Measurements from ENCODE around the gene SUCO. TPM values are rescaled to one million over a fixed set of nuclear protein-coding genes. Genes with fewer than 3 reads are reported as not detected.

SUCO gene
- total RNA-seq, 1 experiment from 2014 or later, result 32.9 TPM

DNA sequence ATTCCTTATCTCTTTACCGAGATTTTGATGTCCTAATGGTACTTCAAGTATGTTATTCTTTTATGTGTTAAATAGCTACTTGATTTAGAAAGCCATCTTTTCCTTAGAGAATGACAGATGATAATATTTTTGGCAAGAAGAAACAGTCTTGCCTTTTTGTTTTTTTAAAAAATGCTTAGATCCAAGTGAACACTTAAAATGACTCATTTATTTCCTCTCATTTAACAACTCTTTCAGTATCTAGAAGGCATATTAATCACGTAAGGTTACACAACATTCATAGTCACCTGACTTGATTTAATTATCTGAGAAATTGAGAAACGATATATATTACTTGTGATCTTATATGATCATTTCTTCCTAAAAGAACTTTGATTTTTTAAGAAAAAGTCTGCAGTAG, 52.4 kb downstream of the SUCO start:
- H3K4me3 ChIP-seq (ENCODE audit: low read depth, low read length, poor library complexity, severe bottlenecking), result no peak overlapping the region
- H3K36me3 ChIP-seq (ENCODE audit: insufficient read depth, low read length, poor library complexity, severe bottlenecking), result peaks cover 22% of the 10 kb centered on the region
- no peaks in the 10 kb centered on the region for H3K27me3 ChIP-seq (replicated peaks; ENCODE audit: insufficient read depth, low read depth, low read length, poor library complexity)
- CTCF ChIA-PET, result no interaction called here
- POLR2A ChIA-PET (ENCODE audit: low non-redundant PET), result interaction anchor here (0.9 kb wide), 1 partner anchor 308 kb away, joined by 3 read pairs; no protein-coding TSS in a partner anchor
- intact Hi-C loops (cut with micrococcal nuclease; ENCODE audit: unreplicated experiment), result no loop called here
- no TSS peak for BruUV-seq (replicated peaks)
- peak; percentile 5 for DNase-seq (ENCODE audit: low spot score)
- no peaks in the 10 kb centered on the region for H3K9me3 ChIP-seq (ENCODE audit: low read depth, low read length, poor library complexity, severe bottlenecking)
- TF ChIP-seq, protein P1, sequence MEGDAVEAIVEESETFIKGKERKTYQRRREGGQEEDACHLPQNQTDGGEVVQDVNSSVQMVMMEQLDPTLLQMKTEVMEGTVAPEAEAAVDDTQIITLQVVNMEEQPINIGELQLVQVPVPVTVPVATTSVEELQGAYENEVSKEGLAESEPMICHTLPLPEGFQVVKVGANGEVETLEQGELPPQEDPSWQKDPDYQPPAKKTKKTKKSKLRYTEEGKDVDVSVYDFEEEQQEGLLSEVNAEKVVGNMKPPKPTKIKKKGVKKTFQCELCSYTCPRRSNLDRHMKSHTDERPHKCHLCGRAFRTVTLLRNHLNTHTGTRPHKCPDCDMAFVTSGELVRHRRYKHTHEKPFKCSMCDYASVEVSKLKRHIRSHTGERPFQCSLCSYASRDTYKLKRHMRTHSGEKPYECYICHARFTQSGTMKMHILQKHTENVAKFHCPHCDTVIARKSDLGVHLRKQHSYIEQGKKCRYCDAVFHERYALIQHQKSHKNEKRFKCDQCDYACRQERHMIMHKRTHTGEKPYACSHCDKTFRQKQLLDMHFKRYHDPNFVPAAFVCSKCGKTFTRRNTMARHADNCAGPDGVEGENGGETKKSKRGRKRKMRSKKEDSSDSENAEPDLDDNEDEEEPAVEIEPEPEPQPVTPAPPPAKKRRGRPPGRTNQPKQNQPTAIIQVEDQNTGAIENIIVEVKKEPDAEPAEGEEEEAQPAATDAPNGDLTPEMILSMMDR (conservative IDR thresholded peaks at IDR 0.05; ENCODE audit: low read depth, low read length), result no peak
- TF ChIP-seq EZH2 (IDR thresholded peaks at IDR 0.05; ENCODE audit: borderline replicate concordance, low read depth, low read length, poor library complexity, severe bottlenecking), result no peak
- peaks cover 10% of the 10 kb centered on the region for H3K4me1 ChIP-seq (ENCODE audit: insufficient read depth, low read length, poor library complexity, severe bottlenecking)
- H3K27ac ChIP-seq (ENCODE audit: low read depth, low read length, poor library complexity, severe bottlenecking), result no peak overlapping the region

- Histone ChIP-seq H3K27me3 (replicated peaks; ENCODE audit: insufficient read depth, low read depth, low read length, poor library complexity) (no peaks in the 10 kb centered on the region), H3K27ac (ENCODE audit: low read depth, low read length, poor library complexity, severe bottlenecking) (no peak overlapping the region), H3K4me1 (ENCODE audit: insufficient read depth, low read length, poor library complexity, severe bottlenecking) (peaks cover 10% of the 10 kb centered on the region), H3K9me3 (ENCODE audit: low read depth, low read length, poor library complexity, severe bottlenecking) (no peaks in the 10 kb centered on the region), H3K4me3 (ENCODE audit: low read depth, low read length, poor library complexity, severe bottlenecking) (no peak overlapping the region), H3K36me3 (ENCODE audit: insufficient read depth, low read length, poor library complexity, severe bottlenecking) (peaks cover 27% of the 10 kb centered on the region)
- TF ChIP-seq, protein P1 (conservative IDR thresholded peaks at IDR 0.05; ENCODE audit: low read depth, low read length), result no peak
- TF ChIP-seq EZH2 (IDR thresholded peaks at IDR 0.05; ENCODE audit: borderline replicate concordance, low read depth, low read length, poor library complexity, severe bottlenecking), result no peak
- intact Hi-C loops (cut with micrococcal nuclease; ENCODE audit: unreplicated experiment), result no loop called here
- POLR2A ChIA-PET (ENCODE audit: low non-redundant PET), result no interaction called here
- no TSS peak for BruUV-seq (replicated peaks)
- no peak for DNase-seq (ENCODE audit: low spot score)
- CTCF ChIA-PET, result no interaction called here
Observed at GRCh38 chr1:172585861-172586260, 52.9 kb downstream of the SUCO start.

- no peak for TF ChIP-seq EZH2 (IDR thresholded peaks at IDR 0.05; ENCODE audit: borderline replicate concordance, low read depth, low read length, poor library complexity, severe bottlenecking)
- TF ChIP-seq, protein P1 (conservative IDR thresholded peaks at IDR 0.05; ENCODE audit: low read depth, low read length), result no peak
Observed at GRCh38 chr1:172588296-172589291, 55.6 kb downstream of the SUCO start.

More at GRCh38 chr1:172588296-172589291, 55.6 kb downstream of the SUCO start:
- intact Hi-C loops (cut with micrococcal nuclease; ENCODE audit: unreplicated experiment), result no loop called here
- ChIA-PET POLR2A (ENCODE audit: low non-redundant PET) (no interaction called here), CTCF (no interaction called here)
- peaks cover 10% of the 10 kb centered on the region for H3K4me1 ChIP-seq (ENCODE audit: insufficient read depth, low read length, poor library complexity, severe bottlenecking)
- DNase-seq (ENCODE audit: low spot score), result peak; percentile 5
- peaks cover 30% of the 10 kb centered on the region for H3K36me3 ChIP-seq (ENCODE audit: insufficient read depth, low read length, poor library complexity, severe bottlenecking)
- no peaks in the 10 kb centered on the region for H3K27me3 ChIP-seq (replicated peaks; ENCODE audit: insufficient read depth, low read depth, low read length, poor library complexity)
- no peak overlapping the region for H3K27ac ChIP-seq (ENCODE audit: low read depth, low read length, poor library complexity, severe bottlenecking)
- no peaks in the 10 kb centered on the region for H3K9me3 ChIP-seq (ENCODE audit: low read depth, low read length, poor library complexity, severe bottlenecking)
- BruUV-seq (replicated peaks), result no TSS peak
- no peak overlapping the region for H3K4me3 ChIP-seq (ENCODE audit: low read depth, low read length, poor library complexity, severe bottlenecking)
